HG03575 (cell line): ENCODE data around the gene HDAC1.
"Not testable (repeated sequence)": the region's sequence is repeated elsewhere in the genome, so short reads cannot be mapped to it uniquely, and the experiment has no call there.

Experiments used
- ATAC-seq: cut with Tn5 transposase; IDR thresholded peaks from one replicate; pipeline ENCODE4 v1.9.1; 2021; ENCODE audit not compliant: unreplicated experiment, insufficient number of reproducible peaks, low FRiP score; ENCODE audit errors: extremely low read depth

HDAC1 gene

DNA sequence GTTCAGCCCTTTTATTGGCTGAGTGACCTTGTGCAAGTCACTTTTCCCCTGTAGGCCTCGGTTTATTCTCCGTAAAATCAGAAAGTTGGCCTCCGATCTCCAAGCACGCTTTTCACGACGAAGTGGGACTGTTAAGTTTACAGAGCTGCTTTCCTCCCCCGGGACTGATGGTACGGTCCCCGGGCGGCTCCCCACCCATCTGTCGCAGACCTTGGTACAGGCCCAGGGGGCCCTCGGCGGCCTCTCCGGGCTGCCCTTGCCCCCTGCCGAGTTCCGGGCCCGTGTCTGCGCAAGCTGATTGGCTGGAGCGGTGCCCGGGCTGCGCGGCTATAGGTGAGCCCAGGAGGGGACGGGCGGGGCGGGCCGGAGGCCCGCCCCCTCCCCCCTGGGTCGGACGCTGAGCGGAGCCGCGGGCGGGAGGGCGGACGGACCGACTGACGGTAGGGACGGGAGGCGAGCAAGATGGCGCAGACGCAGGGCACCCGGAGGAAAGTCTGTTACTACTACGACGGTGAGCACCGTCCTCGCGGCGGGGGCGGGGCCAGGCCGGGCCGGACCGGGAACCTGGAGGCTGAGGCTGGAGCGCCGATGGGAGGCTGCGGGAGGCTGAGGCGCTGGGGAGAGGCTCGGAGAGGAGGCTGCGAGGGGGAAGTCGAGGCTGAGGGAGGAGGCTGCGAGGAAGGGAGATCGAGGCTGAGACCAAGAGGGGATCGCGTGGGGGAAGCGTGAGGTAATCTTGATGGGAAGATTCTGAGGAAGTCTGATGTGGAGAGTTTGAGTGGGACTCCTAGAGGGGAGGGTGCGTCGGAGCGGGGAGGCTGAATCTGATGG, at the start of gene HDAC1:
Gene HDAC1, plus strand, starts transcription at position 376 of the 831 bp plus-strand sequence. Its CDS starts 87 bp downstream, at position 463.
- no peak for ATAC-seq

DNA sequence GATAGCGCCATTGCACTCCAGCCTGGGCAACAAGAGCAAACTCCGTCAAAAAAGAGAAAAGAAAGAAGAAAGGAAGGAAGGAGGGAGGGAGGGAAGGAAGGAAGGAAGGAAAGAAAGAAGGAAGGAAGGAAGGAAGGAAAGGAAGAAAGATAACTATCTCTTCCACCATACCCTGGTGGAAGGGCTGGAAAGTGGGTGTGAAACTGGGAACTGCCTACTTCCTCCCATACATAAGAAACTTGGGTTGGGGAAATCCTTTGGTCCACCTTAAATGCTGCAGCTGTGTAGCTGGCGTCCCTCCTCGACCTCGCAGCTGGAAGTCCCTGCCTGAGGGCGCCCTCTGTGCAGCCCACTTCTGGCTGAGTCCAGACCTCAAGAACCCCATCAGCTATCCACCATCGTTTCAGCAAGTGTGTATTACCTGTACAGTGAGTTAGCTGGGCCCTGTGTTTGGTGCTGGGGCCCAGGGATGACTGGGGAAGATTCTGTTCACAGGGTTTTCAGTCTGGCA, 49.5 kb upstream of the HDAC1 start:
- ATAC-seq = no peak

DNA sequence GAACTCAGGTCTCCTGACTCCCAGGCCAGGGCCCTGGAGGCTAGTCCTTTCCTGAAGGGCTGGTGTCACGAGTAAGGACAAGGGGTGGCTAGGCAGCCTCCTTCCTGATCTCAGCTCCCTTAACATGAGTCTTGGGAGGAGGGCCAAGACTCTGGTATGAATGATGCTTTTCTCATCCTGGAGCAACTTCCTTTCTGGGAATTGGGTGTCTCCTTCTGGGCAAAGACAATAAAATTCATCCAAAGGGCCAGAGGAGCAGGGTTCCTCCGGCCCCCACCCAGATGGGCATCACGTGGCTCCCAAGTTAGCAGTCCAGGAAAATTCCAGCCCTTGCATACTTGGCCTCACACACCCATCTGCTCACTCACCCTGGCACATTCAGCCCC, 45.0 kb upstream of the HDAC1 start, which contains the start of gene FAM167B:
Gene FAM167B, plus strand, starts transcription at position 335 of the 386 bp plus-strand sequence. CDS start 200 bp downstream, outside the sequence.
- ATAC-seq = no peak

DNA sequence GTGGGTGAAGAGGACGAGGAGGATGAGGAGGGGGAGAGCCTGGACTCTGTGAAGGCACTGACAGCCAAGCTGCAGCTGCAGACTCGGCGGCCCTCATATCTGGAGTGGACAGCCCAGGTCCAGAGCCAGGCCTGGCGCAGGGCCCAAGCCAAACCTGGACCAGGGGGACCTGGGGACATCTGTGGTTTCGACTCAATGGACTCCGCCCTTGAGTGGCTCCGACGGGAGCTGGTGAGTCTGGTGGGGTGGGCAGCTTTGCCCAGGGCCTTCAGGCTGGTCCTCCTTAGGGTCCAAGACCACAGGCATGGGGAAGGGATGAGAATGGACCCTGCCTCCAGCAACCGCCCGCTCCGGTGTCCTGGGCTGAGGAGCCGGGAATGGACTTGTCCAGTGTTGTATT, 44.4 kb upstream of the HDAC1 start:
- no peak for ATAC-seq

DNA sequence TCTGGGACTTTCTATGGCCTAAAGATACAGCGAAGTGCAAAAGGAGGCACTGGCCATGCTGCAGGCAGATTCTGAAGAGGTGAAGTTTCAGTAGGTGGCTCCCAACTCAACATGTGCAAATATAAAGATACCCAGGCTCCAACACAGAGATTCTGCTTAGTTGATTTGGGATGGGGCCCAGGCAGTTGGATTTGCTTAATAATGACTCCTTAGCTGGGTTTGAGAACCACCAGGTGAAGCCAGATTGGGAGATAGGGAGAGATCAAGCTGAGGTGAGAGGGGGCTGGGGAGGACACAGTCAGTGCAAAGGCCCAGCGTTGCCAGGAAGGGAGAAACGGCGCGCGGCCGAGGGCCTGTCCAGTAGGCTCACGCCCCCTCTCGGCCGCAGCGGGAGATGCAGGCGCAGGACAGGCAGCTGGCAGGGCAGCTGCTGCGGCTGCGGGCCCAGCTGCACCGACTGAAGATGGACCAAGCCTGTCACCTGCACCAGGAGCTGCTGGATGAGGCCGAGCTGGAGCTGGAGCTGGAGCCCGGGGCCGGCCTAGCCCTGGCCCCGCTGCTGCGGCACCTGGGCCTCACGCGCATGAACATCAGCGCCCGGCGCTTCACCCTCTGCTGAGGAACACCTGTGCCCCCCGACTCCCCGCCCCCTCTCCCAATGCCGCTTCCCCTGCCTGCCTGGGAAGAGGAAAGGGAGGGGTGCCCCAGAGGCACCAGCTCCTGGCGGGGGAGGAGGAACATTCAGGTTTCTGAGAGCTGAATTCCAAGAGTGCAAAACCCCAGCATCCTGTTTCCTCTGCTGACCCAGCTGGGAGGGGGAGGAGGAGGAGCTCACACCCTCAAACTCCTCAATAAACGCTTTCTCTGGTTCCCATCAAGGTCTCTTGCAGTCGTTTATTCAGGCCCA, 43.6 kb upstream of the HDAC1 start:
- no peak for ATAC-seq

DNA sequence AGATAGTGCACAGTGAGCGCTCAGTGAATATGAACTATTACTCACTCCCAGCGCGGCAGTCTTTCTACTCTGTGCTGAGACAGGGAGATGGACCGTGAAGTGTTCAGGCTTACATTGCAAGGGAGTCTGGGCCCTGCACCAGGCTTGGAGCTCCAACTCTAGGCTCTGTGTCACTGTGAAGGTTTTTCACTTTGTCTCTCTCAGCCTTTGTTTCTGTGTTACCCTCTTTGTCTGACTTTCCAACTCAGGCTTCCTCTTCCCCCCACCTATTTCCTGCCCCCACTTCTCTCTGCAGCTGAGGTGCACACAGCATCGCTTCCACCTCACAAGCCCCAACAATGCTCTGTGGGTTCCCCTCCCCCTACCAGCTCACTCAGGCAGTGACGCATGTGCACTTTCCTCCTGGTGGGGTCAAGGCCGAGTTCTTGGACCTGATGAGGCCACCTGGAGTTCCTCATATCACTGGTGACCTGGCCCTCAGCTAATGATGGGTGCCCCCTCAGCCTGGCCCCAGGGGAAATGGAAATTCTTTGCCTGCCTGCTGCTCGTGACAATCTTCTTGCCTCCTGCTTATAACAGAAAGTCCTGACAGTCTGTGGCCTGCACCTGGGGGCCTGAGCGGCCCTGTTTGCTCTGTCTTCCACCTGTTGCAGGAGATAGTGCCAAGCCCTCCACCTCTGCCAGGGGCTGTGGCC, 41.9 kb upstream of the HDAC1 start:
- ATAC-seq = no peak

DNA sequence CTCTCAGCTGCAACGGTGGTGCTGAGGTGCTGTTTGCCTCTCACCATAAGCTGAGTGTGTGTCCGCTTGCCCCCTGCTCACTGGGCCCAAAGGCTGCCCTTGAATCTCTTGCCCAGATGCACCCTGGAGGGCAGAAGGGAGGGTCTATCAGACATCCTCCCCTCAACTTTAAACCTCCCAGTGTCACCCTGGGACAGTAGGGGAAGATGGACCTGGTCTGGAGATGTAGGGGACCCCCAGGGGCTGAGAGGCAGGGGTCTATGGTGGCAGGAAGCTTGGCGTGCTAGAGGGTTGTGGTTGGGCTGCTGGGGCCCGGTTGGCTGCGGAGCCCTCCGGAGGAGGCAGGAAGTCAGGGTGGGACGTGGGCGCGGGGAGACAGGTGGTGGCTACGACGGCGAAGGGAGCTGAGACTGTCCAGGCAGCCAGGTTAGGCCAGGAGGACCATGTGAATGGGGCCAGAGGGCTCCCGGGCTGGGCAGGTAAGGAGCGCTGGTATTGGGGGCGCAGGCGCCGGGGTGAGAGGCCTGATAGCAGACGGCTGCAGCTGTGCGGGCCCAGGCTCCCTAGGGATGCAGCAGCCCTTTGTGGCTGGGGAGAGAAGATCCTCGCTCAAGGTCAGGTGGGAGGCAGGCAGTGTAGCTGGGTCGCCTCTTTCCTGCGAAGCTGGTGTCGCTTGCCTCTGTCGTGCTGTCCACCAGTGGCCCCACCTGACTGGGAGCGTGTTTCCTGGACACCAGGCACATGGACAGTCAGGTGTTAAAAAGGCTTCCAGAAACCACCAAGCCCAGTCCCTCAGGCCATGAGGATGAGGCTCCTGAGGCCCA, 40.8 kb upstream of the HDAC1 start, which contains the start of gene LCK:
Gene LCK, plus strand, starts transcription at position 373 of the 824 bp plus-strand sequence. CDS start 23,065 bp downstream, outside the sequence.
- no peak for ATAC-seq

DNA sequence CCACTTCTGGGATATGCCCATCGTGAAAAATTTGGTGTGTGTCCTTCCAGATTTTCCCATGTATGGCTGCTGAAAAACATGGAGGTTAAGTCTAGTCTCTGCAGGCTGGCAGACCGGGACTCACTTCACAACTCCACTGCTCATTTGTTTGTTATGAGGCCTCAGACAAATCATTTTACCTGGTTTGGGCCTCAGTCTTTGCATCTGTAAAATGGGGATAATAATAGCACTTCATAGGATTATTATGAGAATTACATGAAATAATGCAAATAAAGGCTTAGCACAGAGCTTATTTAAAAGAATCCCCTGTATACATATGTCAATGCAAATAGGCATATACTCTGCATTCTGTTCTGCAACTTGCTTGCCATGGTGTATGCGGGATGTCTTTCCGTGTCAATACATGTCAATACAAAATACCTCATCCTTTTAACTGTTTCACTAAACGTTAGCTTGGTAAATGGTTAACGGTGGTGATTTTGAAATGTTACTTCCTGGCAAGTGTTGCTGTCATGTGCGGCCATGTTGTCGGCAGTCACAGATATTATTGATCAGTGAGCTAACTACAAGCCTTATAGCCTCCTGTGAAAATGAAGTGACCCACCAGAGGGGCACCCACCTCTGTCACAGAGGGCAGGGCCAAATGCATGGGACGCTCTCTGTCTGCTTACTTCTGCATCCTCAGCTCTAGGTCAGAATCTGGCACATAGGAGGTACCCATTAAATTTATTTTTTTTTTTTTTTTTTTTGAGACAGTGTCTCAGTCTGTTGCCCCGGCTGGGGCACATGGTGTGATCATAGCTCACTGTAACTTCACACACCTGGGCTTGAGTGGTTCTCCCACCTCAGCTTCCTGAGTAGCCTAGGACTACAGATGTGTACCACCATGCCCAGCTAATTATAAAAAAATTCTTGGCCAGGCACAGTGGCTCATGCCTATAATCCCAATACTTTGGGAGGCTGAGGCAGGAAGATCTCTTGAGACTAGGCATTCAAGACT, 36.5 kb upstream of the HDAC1 start:
- ATAC-seq = no peak

DNA sequence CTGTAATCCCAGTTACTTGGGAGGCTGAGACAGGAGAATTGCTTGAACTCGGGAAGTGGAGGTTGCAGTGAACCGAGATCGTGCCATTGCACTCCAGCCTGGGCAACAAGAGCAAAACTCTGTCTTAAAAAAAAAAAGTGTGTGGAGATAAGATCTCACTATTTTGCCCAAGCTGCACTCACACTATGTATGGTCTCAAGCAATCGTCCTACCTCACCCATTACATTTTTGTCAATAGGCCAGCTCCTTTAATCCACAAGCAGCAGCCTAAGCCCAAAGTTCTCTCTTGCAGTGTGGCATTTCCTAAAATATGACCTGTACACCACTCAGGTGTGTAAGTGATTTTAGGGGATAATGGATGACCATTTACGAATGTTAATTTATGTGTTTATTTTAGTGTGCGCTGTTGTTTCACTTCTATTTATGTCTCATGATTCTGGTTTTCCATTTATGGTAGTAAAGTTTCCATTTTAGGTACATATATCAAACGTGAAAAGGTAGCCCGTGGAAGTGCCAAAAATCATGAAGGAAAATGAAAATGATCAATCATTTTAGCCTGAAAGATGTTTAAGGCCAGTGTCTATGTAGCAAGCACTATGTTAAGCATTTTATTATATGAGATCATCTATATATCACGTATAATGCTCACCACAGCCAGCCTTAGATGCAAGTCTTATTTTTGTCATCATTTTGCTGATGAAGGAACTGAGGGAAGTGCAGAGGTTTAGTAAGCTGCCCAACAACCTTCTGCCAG, 35.2 kb upstream of the HDAC1 start:
- ATAC-seq = no peak

DNA sequence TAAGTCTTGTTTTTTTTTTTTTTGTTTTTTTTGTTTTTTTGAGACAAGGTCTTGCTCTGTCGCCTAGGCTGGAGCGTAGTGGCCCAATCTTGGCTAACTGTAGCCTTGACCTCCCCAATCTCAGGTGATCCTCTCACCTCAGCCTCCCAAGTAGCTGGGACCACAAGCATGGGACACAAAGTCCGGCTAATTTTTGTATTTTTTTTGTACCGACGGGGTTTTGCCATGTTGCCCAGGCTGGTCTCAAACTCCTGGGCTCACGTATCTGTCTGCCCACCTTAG, 34.7 kb upstream of the HDAC1 start:
- no peak for ATAC-seq

DNA sequence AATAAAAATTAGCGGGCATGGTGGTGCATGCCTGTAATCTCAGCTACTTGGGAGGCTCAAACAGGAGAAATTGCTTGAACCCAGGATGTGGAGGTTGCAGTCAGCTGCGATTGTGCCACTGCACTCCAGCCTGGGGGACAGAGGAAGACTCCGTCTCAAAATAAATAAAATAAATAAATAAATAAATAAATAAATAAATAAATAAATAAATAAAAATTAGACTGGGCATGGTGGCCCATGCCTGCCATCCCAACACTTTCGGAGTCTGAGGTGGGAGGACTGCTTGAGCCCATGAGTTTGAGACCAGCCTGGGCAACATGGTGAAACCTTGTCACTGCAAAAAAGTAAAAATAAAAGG, 28.7 kb upstream of the HDAC1 start:
- ATAC-seq = not testable (repeated sequence)

DNA sequence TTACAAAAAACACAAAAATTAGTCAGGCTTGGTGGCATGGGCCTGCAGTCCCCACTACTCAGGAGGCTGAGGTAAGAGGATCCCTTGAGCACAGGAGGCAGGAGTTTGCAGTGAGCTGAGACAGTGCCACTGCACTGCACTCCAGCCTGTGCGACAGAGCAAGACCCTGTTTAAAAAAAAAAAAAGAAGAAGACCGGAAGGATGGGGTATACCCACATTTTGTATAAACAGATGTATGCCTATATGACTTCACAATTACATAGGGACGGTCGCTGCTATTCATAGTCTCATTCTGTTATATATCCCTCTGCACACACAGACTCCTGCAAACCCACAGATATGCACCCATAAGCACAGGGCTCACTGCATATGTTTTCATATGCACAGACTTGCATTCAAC, 28.1 kb upstream of the HDAC1 start:
- no peak for ATAC-seq

DNA sequence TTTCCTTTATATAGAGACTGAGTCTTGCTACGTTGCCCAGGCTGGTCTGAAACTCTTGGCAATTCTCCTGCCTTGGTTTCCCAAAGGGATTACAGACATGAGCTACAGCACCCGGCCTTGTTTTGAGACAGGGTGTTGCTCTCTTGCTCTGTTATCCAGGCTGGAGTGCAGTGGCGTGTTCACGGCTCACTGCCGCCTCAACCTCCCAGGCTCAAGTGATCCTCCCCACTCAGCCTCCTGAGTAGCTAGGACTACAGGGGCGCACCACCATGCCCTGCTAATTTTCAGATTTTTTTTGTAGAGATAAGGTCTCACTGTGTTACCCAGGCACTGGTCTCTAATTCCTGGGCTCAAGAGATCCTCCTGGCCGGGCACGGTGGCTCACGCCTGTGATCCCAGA, 26.0 kb upstream of the HDAC1 start:
- no peak for ATAC-seq

DNA sequence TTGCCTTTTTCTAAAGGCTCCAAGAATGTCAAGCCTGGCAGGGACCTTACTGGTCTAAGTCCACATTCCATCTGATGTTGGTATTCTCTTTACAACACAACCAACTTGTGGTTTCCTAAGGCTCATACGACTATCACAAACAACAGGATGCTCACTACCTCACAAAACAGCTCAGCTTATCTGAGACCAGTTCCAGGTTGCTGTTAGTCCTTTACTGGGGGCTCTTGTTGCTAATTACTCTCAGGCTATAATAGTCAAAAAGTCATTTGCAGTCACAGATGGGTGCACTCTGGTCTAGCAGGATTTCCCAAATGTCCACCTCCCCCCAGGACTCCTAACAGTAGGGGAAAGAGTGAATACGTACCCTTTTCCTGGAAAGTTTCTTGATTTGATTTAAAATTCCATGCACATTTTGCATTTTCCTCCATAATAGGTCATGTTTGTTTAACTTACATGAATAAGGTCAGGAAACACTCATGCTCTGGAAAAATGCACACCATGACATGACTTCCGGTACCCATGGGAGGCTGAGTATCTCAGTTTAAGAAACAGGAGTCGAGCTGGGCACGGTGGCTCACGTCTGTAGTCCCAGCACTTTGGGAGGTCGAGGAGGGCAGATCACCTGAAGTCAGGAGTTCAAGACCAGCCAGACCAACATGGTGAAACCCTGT, 24.8 kb upstream of the HDAC1 start:
- ATAC-seq = no peak

DNA sequence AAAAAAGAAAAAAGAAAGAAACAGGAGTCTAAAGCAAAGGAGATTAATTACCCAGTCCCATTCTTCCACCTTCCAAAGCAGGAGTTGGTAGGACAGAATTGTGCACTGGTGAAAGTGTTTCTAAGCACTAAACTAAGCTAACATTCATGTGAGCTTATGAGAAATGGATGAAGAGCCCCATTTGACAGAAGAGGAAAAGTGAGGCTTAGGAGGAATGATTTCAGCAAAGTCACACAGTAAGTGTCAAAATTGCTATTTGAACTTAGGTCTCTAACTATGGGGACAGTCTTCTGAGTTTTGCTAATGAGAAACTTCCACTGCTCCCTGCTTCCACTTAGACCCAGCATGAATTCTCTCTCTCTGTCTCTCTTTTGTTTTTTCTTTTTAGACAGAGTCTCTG, 22.1 kb upstream of the HDAC1 start:
- ATAC-seq = no peak
